GM21367 (cell line): ENCODE data around the gene ZFHX2.
"Not testable (repeated sequence)": the region's sequence is repeated elsewhere in the genome, so short reads cannot be mapped to it uniquely, and the experiment has no call there.

Source experiments
- ATAC-seq: cut with Tn5 transposase; IDR thresholded peaks from one replicate; pipeline ENCODE4 v1.9.1; 2021; ENCODE audit not compliant: unreplicated experiment

The ZFHX2 gene

GRCh38 chr14:23551266-23552028 is at the start of gene ZFHX2:
Gene ZFHX2, minus strand, starts transcription at chr14:23551765. Its CDS starts 16,440 bp downstream, at chr14:23535325.
- ATAC-seq = peak; percentile 48

GRCh38 chr14:23600806-23601205 is 49.2 kb upstream of the ZFHX2 start:
- no peak for ATAC-seq

GRCh38 chr14:23600322-23600707 is 48.8 kb upstream of the ZFHX2 start:
- no peak for ATAC-seq

GRCh38 chr14:23594191-23594590 is 42.6 kb upstream of the ZFHX2 start:
- not testable (repeated sequence) for ATAC-seq

GRCh38 chr14:23590198-23590597 is 38.6 kb upstream of the ZFHX2 start:
- no peak for ATAC-seq

- ATAC-seq = no peak
These were observed 38.0 kb upstream of the ZFHX2 start for GRCh38 chr14:23589606-23590005.

GRCh38 chr14:23588884-23589598 is 37.5 kb upstream of the ZFHX2 start:
- ATAC-seq = peak; percentile 99

GRCh38 chr14:23584527-23585203 is 33.1 kb upstream of the ZFHX2 start:
- ATAC-seq = not testable (repeated sequence)

- not testable (repeated sequence) for ATAC-seq
These were observed 32.4 kb upstream of the ZFHX2 start for GRCh38 chr14:23583761-23584526.

GRCh38 chr14:23582906-23583760 is 31.6 kb upstream of the ZFHX2 start:
- ATAC-seq = no peak

GRCh38 chr14:23580948-23581281 is 29.4 kb upstream of the ZFHX2 start:
- no peak for ATAC-seq

- ATAC-seq = no peak
These were observed 28.8 kb upstream of the ZFHX2 start for GRCh38 chr14:23580152-23580926.

- ATAC-seq = no peak
These were observed 28.2 kb upstream of the ZFHX2 start for GRCh38 chr14:23579739-23580138.

GRCh38 chr14:23579311-23579630 is 27.7 kb upstream of the ZFHX2 start:
- no peak for ATAC-seq

GRCh38 chr14:23578560-23579310 is 27.2 kb upstream of the ZFHX2 start, which contains the start of gene JPH4:
Gene JPH4, minus strand, starts transcription at chr14:23578790. Its CDS starts 1,337 bp downstream, at chr14:23577453.
- ATAC-seq = no peak

- no peak for ATAC-seq
These were observed 26.3 kb upstream of the ZFHX2 start for GRCh38 chr14:23577710-23578392.

GRCh38 chr14:23577004-23577681 is 25.6 kb upstream of the ZFHX2 start:
- no peak for ATAC-seq
